HG03103 (cell line): Measurements from ENCODE around the gene CDH8.

Experiments used
- ATAC-seq: cut with Tn5 transposase; IDR thresholded peaks from one replicate; pipeline ENCODE4 v1.9.1; 2021; ENCODE audit warnings: low read depth; ENCODE audit not compliant: unreplicated experiment

The CDH8 gene

DNA sequence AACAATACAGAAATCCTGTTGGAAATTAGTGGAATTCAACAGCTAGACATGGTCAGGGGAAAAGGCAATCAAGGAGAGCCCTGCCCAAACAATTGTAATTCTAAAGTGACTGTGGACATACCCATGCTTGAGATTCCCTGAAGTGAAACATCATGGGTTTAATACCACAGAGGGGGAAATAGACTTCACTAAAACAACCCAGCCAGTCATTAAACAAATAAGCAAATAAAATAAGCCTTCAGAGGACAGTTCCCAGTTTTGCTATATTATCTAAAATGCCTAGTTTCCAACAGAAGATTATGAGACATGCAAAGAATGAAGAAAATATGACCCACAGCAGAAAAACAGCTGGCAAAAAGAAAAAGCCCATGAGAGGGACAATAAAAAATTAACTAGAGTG, 376.3 kb downstream of the CDH8 start:
- ATAC-seq: no peak

DNA sequence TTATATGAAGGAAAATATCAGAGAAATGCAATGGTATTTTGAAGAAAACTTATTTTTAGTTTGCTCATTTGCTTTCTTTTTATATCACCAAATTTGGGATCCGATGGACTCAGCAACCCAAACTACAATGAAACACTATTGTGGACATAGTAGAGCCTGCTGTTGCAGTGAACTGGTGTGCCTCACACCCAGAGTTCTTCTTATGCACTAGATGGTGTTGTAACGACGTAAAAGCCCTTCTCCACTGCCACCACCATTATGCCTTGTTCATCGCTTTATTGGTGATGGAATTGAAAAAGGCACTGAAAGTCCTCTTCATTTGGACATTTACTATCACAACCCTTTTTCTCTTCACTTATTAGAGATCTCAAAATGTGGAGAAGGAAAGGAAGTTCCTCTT, 381.3 kb downstream of the CDH8 start:
- ATAC-seq: no peak

DNA sequence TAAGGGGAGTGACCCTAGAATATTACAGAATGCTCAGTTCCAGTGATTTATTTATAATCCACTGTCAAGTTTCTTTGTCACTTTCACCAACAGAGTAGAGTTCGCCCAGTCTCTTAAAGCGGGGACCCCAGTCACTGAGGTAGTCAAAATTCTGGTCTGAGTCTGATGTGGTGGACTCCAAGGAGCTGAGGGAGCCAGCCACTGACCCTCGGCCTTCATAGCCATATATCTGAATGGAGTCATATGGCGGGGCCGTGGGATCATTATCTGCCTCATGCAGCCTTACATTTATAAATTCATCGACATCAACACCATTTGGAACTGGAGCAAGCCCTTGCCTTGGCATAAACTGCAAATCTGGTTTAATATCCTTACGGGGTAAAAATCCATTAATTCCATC, 382.7 kb downstream of the CDH8 start:
- ATAC-seq: no peak

DNA sequence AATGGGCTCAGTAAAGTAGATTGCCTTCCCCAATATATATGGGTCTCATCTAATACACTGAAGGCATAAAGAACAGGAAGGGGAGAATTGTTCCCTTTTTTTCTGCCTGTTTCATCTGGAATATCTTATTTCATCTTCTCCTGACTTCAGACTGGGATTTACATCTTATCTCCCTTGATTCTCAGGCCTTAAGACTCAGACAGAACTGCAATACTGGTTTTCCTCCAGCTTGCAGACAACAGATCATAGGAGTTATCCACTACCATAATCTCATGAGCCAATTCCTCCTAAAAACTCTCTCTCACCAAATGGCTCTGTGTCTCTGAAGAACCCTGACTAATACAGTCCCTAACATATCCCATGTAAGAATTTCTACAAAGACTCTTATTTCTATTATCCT, 390.7 kb downstream of the CDH8 start:
- ATAC-seq: no peak

DNA sequence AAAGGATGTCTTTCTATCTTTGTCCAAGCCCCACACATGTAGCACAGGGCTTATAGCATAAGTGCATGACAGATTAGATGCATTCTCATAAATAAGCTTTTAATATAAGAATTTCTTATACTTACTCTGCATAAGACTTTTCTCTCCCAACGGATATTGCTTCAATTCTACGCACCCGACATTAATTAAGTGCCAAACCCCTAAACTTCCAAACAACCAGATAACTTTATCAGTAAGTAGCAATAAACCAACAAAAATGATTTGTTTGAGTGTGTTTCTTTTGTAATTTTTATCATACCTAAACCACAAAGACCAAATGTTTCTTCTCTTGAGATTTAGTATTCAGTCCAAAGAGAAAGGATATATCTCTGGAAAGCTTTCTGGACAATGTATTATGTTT, 391.5 kb downstream of the CDH8 start:
- ATAC-seq: no peak

DNA sequence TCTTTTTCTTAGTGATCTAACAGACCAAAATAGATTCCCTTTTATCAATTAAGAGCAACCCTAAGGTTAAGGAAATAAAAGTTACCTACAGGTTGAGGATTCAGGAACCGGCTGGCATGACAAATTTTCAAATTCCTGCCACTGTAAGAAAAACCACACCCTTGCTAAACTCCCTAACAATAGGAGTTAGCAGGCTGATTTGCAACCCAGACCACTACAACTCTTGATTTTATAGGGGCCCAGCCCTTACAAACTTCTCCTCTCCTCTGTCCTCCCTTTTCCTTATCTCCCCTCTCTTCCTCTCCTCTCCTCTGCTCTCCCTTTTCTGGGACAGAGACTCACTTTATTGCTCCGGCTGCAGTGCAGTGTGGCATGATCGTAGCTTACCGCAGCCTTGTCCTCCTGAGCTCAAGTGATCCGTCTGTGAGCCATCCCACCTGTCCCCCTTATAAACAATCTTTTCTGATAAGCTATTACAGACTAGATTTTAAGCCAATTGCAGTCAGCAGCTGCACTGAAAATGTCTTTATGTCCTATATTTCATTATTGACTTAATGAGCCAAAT, 418.9 kb downstream of the CDH8 start:
- no peak for ATAC-seq

DNA sequence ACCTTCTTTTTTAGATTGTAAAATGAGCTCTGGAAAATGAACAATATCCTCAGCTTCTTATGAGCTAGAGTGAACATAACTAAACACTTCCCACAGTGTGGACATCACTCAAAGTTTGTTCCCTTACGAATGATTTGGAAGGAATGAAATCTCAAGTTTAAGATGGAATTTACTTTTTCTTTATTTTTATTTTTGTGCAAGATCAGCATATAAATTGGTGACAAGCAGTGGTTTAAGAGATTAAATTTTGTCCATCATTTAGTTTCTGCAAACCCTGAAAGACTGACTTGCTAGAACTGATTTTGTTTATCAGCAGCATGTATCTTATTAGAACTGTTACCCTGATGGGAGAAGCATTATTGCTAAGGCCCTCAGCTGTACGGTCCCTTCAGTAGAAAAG, 420.1 kb downstream of the CDH8 start:
- no peak for ATAC-seq

DNA sequence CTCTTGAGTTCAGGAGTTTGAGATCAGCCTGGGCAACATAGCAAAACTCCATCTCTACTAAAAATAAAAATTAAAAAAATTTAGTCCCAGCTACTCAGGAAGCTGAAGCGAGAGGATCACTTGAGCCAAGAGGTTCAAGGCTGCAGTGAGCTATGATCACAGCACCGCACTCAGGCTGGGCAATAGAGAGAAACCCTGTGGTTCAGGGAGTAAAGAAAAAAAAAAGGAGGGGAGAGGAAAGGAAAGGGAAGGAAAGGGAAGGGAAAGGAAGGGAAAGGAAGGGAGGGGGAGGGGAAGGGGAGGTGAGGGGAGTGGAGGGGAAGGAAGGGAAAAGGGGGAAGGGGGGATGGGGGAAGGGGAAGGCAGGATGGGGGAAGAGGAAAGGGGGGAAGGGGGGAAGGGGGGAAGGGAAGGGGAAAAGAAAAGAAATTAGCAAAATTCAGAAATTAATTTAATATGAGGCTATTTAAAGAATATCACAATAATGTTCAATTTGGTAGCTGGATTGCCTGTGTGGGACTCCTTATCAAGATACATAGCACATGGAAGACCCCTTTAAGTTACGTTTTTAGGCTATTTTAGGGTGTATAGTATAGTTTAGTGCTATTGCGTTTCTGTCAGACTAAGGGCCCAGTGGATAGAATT, 424.3 kb downstream of the CDH8 start:
- no peak for ATAC-seq

DNA sequence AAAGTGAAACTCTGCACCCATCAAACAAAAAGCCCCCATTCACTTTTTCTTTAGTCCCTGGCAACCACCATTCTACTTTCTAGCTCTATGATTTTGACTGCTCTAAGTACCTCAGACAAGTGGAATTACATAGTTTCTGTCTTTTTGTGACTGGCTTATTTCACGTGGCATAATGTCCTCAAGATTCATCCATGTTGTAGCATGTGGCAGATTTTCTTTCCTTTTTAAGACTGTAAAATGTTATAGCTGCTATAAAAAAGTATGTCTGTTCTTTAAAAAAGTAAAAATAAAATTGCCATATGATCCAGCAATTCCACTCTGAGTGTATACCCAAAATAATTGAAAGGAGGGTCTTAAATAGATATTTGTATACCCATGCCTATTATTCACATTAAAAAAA, 429.7 kb downstream of the CDH8 start:
- no peak for ATAC-seq
